OCI-LY7 (cell line): ENCODE measurements around the gene NFATC2. TPM values are rescaled to one million over a fixed set of nuclear protein-coding genes. Genes with fewer than 3 reads are reported as not detected.

Source experiments
- BruUV-seq: library from RNA; stranded (reverse); fragments of 400-500 nt; replicated peaks from 2 replicates; lab custom pipeline; 2021; lab: Mats Ljungman, UMichigan
- CTCF ChIA-PET: fragments of 300-600 bp; sonication (Branson Sonifier 250); formaldehyde crosslinking; loops from one replicate; lab custom pipeline; 2022; ENCODE audit warnings: antibody characterized with exemption; ENCODE audit not compliant: unreplicated experiment; lab: Charles Lee
- POLR2A ChIA-PET: fragments of 300-600 bp; sonication (Branson Sonifier 250); formaldehyde crosslinking; loops from one replicate; lab custom pipeline; 2022; ENCODE audit warnings: antibody characterized with exemption; lab: Charles Lee
- DNase-seq: peaks from one replicate; pipeline ENCODE4 v3.0.0-alpha.2; 2015; ENCODE audit warnings: low spot score
- H2AFZ ChIP-seq: fragments of 200-600 bp; sonication (generic), shearing (Covaris generic); 2 replicates; pipeline ENCODE4 v1.6.1; 2014; ENCODE audit warnings: mild to moderate bottlenecking, antibody characterized with exemption, low read length, moderate library complexity
- H3K27ac ChIP-seq: fragments of 200-600 bp; sonication (generic); 2 replicates; pipeline ENCODE4 v1.5.1; 2014; ENCODE audit warnings: mixed run types, low read depth, mild to moderate bottlenecking, moderate library complexity, low read length, inconsistent platforms; ENCODE audit not compliant: poor library complexity, severe bottlenecking
- H3K36me3 ChIP-seq: fragments of 200-600 bp; sonication (generic); 2 replicates; pipeline ENCODE4 v1.6.1; 2014; ENCODE audit warnings: mild to moderate bottlenecking, antibody characterized with exemption, low read length, moderate library complexity, mixed read lengths; ENCODE audit not compliant: insufficient read depth
- H3K4me1 ChIP-seq: fragments of 200-600 bp; sonication (generic); 2 replicates; pipeline ENCODE4 v1.5.1; 2014; ENCODE audit warnings: mild to moderate bottlenecking, low read length; ENCODE audit not compliant: insufficient read depth, poor library complexity, severe bottlenecking
- H3K4me2 ChIP-seq: fragments of 200-600 bp; sonication (generic); 2 replicates; pipeline ENCODE4 v1.6.1; 2014; ENCODE audit warnings: mild to moderate bottlenecking, low read length
- H3K4me3 ChIP-seq: fragments of 200-600 bp; sonication (generic); 2 replicates; pipeline ENCODE4 v1.5.1; 2014; ENCODE audit warnings: mild to moderate bottlenecking, low read depth, low read length; ENCODE audit not compliant: poor library complexity, severe bottlenecking
- H3K79me2 ChIP-seq: fragments of 200-600 bp; sonication (generic); 2 replicates; pipeline ENCODE4 v1.6.1; 2016; ENCODE audit warnings: low read depth, mild to moderate bottlenecking, low read length, moderate library complexity, mixed read lengths; ENCODE audit not compliant: insufficient read depth
- H3K9me2 ChIP-seq: fragments of 200-600 bp; sonication (generic); 2 replicates; pipeline ENCODE4 v1.6.1; 2016; ENCODE audit warnings: mild to moderate bottlenecking, low read length, mixed read lengths; ENCODE audit not compliant: insufficient read depth
- H3K9me3 ChIP-seq: fragments of 200-600 bp; sonication (generic); 2 replicates; pipeline ENCODE4 v1.6.1; 2014; ENCODE audit warnings: mild to moderate bottlenecking, mixed run types, low read length, mixed read lengths
- H4K20me1 ChIP-seq: fragments of 200-600 bp; sonication (generic); 2 replicates; pipeline ENCODE4 v1.6.1; 2014; ENCODE audit warnings: mild to moderate bottlenecking, antibody characterized with exemption, low read length, moderate library complexity, mixed read lengths; ENCODE audit not compliant: insufficient read depth
- EZH2phosphoT487 ChIP-seq: fragments of 200-600 bp; sonication (generic); IDR thresholded peaks from 2 replicates; pipeline ENCODE4 v1.6.1; 2018; ENCODE audit warnings: low read depth, borderline replicate concordance, mild to moderate bottlenecking, mixed run types, antibody characterized with exemption, low read length, moderate library complexity, mixed read lengths
- intact Hi-C: fragments of 100-400 bp; cut with micrococcal nuclease; formaldehyde crosslinking; loops from one replicate; pipeline ENCODE4 v1.10.0; 2022; ENCODE audit not compliant: unreplicated experiment
- total RNA-seq, 2 experiments: library from RNA; depleted of rRNA in 1 of 2; stranded (reverse); fragments of >200 nt in 1 of 2; shearing (Covaris generic) in 1 of 2; gene quantifications; 2 replicates each; pipeline ENCODE4 v1.2.3, GENCODE V29; 2014 to 2022
- TF ChIP-seq, protein P1 (sequence below): fragments of 200-600 bp; sonication (generic); conservative IDR thresholded peaks from 2 replicates; pipeline ENCODE4 v1.5.1; 2014; ENCODE audit warnings: mild to moderate bottlenecking, antibody characterized with exemption, low read length, moderate library complexity, mixed read lengths

Gene NFATC2
- total RNA-seq, 2 experiments from 2014 or later = 12.5 to 43.8 TPM

DNA sequence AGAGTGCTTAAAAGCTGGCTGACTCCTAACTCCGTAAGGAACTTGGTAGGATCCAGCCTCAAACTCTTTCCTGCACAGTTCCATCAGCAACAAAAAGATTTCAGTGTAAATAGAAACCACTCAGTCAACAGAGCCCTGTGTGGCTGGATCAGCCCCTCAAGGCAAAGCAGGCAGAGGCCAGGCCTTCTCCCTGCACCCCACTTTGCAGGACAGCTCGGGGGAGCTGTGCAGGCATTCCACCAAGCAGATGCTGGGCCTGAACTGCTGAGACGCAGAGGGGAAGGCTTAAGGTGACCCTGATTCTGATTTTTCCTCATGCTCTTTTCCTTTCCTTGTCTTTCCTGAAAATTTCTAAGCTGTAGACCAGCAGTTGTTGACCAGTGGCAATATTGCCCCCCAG, 91.5 kb downstream of the NFATC2 start:
- no peaks in the 10 kb centered on the region for H3K9me2 ChIP-seq
- no peak for TF ChIP-seq EZH2phosphoT487
- TF ChIP-seq, protein P1, sequence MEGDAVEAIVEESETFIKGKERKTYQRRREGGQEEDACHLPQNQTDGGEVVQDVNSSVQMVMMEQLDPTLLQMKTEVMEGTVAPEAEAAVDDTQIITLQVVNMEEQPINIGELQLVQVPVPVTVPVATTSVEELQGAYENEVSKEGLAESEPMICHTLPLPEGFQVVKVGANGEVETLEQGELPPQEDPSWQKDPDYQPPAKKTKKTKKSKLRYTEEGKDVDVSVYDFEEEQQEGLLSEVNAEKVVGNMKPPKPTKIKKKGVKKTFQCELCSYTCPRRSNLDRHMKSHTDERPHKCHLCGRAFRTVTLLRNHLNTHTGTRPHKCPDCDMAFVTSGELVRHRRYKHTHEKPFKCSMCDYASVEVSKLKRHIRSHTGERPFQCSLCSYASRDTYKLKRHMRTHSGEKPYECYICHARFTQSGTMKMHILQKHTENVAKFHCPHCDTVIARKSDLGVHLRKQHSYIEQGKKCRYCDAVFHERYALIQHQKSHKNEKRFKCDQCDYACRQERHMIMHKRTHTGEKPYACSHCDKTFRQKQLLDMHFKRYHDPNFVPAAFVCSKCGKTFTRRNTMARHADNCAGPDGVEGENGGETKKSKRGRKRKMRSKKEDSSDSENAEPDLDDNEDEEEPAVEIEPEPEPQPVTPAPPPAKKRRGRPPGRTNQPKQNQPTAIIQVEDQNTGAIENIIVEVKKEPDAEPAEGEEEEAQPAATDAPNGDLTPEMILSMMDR = no peak
- H3K4me2 ChIP-seq = no peak overlapping the region
- H3K4me3 ChIP-seq = no peak overlapping the region
- no TSS peak for BruUV-seq
- POLR2A ChIA-PET = interaction anchor here (1.5 kb wide), 1 partner anchor 10 kb away, joined by 5 read pairs; no protein-coding TSS in a partner anchor
- H3K79me2 ChIP-seq = no peaks in the 10 kb centered on the region
- H3K36me3 ChIP-seq = peaks cover 87% of the 10 kb centered on the region
- H3K9me3 ChIP-seq = peaks cover 14% of the 10 kb centered on the region; the same call in 1 of the 2 replicates
- H3K27ac ChIP-seq = no peak overlapping the region
- H2AFZ ChIP-seq = no peak overlapping the region
- no peaks in the 10 kb centered on the region for H3K4me1 ChIP-seq
- H4K20me1 ChIP-seq = no peaks in the 10 kb centered on the region
- CTCF ChIA-PET = no interaction called here
- DNase-seq = no peak
- intact Hi-C loops = no loop called here

GRCh38 chr20:51450221-51450712, 92.3 kb downstream of the NFATC2 start:
- no peak for TF ChIP-seq EZH2phosphoT487
- TF ChIP-seq, protein P1 = no peak
- Histone ChIP-seq H2AFZ (no peak overlapping the region), H3K36me3 (peaks cover 90% of the 10 kb centered on the region), H3K9me2 (no peaks in the 10 kb centered on the region), H3K4me1 (no peaks in the 10 kb centered on the region), H3K9me3 (peaks cover 14% of the 10 kb centered on the region; the same call in 1 of the 2 replicates), H4K20me1 (no peaks in the 10 kb centered on the region), H3K27ac (no peak overlapping the region), H3K4me3 (no peak overlapping the region), H3K4me2 (no peak overlapping the region), H3K79me2 (no peaks in the 10 kb centered on the region)
- DNase-seq = no peak
- BruUV-seq = no TSS peak
- intact Hi-C loops = no loop called here
- CTCF ChIA-PET = no interaction called here
- POLR2A ChIA-PET = interaction anchor here (0.5 to 1.5 kb wide), 2 partner anchors 11 to 16 kb away, joined by 3 to 5 read pairs; no protein-coding TSS in a partner anchor

DNA sequence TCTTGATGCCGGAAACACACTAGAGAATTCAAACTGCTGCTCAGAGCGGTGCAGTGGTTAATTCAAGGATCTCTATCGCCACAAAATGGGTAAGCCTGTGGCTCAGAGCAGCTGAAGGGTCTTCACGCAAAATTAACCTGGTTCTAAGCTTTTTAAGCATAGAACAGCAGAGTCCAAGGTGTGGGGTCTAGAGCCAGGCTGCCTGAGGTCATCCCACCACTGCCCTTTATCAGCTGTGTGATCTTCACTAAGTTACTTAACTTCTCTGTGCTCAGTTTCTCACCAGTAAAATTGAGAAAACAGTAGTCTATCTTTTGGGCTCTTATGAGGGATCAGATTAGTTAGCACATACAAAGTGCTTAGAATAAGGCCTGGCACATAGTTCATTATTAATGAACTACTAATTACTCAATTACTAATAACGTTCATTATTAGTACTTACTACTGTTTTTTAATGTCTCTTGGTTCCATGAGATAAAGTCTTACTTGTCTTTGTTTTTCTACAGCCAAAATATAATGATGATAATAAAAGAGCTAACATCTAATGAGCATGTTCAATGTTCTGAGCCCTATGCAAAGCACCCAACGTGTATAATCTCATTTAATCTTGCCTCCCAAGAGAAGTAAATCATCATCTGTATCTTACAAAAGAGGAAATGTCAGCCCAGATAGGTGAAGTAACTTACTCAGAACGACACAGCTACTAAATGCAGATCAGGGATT, 92.9 kb downstream of the NFATC2 start:
- no peaks in the 10 kb centered on the region for H3K4me1 ChIP-seq
- no peak for DNase-seq
- no peak for TF ChIP-seq EZH2phosphoT487
- TF ChIP-seq, protein P1 = no peak
- H2AFZ ChIP-seq = no peak overlapping the region
- CTCF ChIA-PET = no interaction called here
- intact Hi-C loops = no loop called here
- peaks cover 90% of the 10 kb centered on the region for H3K36me3 ChIP-seq
- POLR2A ChIA-PET = interaction anchor here (0.5 to 1.5 kb wide), 4 partner anchors 8 to 17 kb away, joined by 3 to 5 read pairs (median 4); no protein-coding TSS in a partner anchor
- H3K4me2 ChIP-seq = no peak overlapping the region
- no peak overlapping the region for H3K27ac ChIP-seq
- BruUV-seq = no TSS peak
- H3K79me2 ChIP-seq = no peaks in the 10 kb centered on the region
- peaks cover 8% of the 10 kb centered on the region; the same call in 1 of the 2 replicates for H3K9me3 ChIP-seq
- no peaks in the 10 kb centered on the region for H3K9me2 ChIP-seq
- H3K4me3 ChIP-seq = no peak overlapping the region
- no peaks in the 10 kb centered on the region for H4K20me1 ChIP-seq
